GM12878 (cell line): ENCODE measurements around the gene ZNF407. TPM values are rescaled to one million over a fixed set of nuclear protein-coding genes. Genes with fewer than 3 reads are reported as not detected.

Source experiments
- ATAC-seq: fragments of 200-7000 bp; cut with Tn5 transposase; 3 replicates; pipeline ENCODE4 v1.9.1; 2020; ENCODE audit warnings: mild to moderate bottlenecking, moderate library complexity
- BruUV-seq: library from RNA; stranded (reverse); fragments of 400-500 nt; replicated peaks from 2 replicates; lab custom pipeline; 2021; lab: Mats Ljungman, UMichigan
- CTCF ChIA-PET: fragments of 300-600 bp; sonication (Branson Sonifier 250); formaldehyde crosslinking; extraction: SDS; loops from one replicate; lab custom pipeline; 2021; ENCODE audit warnings: inconsistent platforms; lab: Yijun Ruan, JAX
- POLR2A ChIA-PET: fragments of 350-600 bp; formaldehyde crosslinking; extraction: SDS; loops from one replicate; lab custom pipeline; 2021; ENCODE audit warnings: inconsistent platforms; lab: Charles Lee
- RAD21 ChIA-PET: fragments of 300-600 bp; sonication (Branson Sonifier 250); formaldehyde crosslinking; loops from one replicate; lab custom pipeline; 2023; ENCODE audit warnings: antibody characterized with exemption; ENCODE audit not compliant: unreplicated experiment; lab: Charles Lee
- SMC1A ChIA-PET: fragments of 300-600 bp; sonication (Branson Sonifier 250); formaldehyde crosslinking; loops from one replicate; lab custom pipeline; 2023; ENCODE audit not compliant: unreplicated experiment, uncharacterized antibody; lab: Charles Lee
- DNase-seq: peaks from one replicate; pipeline ENCODE4 v3.0.0-alpha.2; 2011; ENCODE audit warnings: low read depth, low spot score
- FAIRE-seq: peaks from 3 replicates; lab custom pipeline; 2011; peaks lifted over from hg19 to GRCh38; lab: Jason Lieb, UNC
- H2AFZ ChIP-seq: 2 replicates; pipeline ENCODE4 v1.6.0; 2011; ENCODE audit warnings: low read depth, low read length, control low read depth; ENCODE audit not compliant: control insufficient read depth
- H3K27ac ChIP-seq: 2 replicates; pipeline ENCODE4 v1.5.1; 2011; ENCODE audit warnings: control low read depth; ENCODE audit not compliant: control insufficient read depth, insufficient read depth
- H3K27me3 ChIP-seq, 2 experiments: replicated peaks in 1 of 2; 2 replicates each; pipeline versions ENCODE4 v1.6.0 to v1.6.1; 2011; ENCODE audit warnings: low read length in 1 of 2; ENCODE audit not compliant: control insufficient read depth in 2 of 2, insufficient read depth in 2 of 2
- H3K36me3 ChIP-seq, 2 experiments: 2 replicates each; pipeline ENCODE4 v1.5.1; 2011; ENCODE audit warnings: low read length in 1 of 2; ENCODE audit not compliant: control insufficient read depth in 2 of 2, insufficient read depth in 2 of 2
- H3K4me1 ChIP-seq: 2 replicates; pipeline ENCODE4 v1.6.1; 2011; ENCODE audit warnings: mild to moderate bottlenecking, low read length, moderate library complexity, mixed read lengths; ENCODE audit not compliant: control insufficient read depth, insufficient read depth
- H3K4me2 ChIP-seq: 2 replicates; pipeline ENCODE4 v1.6.0; 2011; ENCODE audit warnings: control low read depth; ENCODE audit not compliant: control insufficient read depth, insufficient read depth
- H3K4me3 ChIP-seq: fragments of 200-600 bp; sonication (generic); 2 replicates; pipeline ENCODE4 v1.5.1; 2016
- H3K79me2 ChIP-seq: 2 replicates; pipeline ENCODE4 v1.6.0; 2011; ENCODE audit warnings: low read length; ENCODE audit not compliant: control insufficient read depth, insufficient read depth
- H3K9ac ChIP-seq: 2 replicates; pipeline ENCODE4 v1.8.0; 2011; ENCODE audit warnings: low read length, control low read depth, mixed read lengths; ENCODE audit not compliant: control insufficient read depth, insufficient read depth
- H3K9me3 ChIP-seq: replicated peaks from 3 replicates; pipeline ENCODE4 v1.5.1; 2011; ENCODE audit warnings: mild to moderate bottlenecking, low read length; ENCODE audit not compliant: control insufficient read depth, insufficient read depth
- H4K20me1 ChIP-seq: 2 replicates; pipeline ENCODE4 v1.6.0; 2011; ENCODE audit not compliant: control insufficient read depth, insufficient read depth
- HSF1 ChIP-seq: fragments of 150-350 bp; IDR thresholded peaks from 2 replicates; pipeline ENCODE4 v1.6.1; 2014; ENCODE audit warnings: mild to moderate bottlenecking, low read depth, low read length
- JUND ChIP-seq: IDR thresholded peaks from 2 replicates; pipeline ENCODE4 v1.6.1; 2012; ENCODE audit warnings: low read depth, mild to moderate bottlenecking, low read length, improper control_type of control experiment, moderate library complexity
- PBX3 ChIP-seq: IDR thresholded peaks from 2 replicates; pipeline ENCODE4 v1.6.1; 2011; ENCODE audit warnings: mild to moderate bottlenecking, low read depth, low read length, moderate library complexity; ENCODE audit not compliant: insufficient replicate concordance
- RELB ChIP-seq: fragments of 450-650 bp; IDR thresholded peaks from 2 replicates; pipeline ENCODE4 v1.6.1; 2017; ENCODE audit warnings: low read depth, mild to moderate bottlenecking, moderate library complexity
- STAT1 ChIP-seq: fragments of 450-650 bp; conservative IDR thresholded peaks from 2 replicates; pipeline ENCODE4 v1.6.1; 2014; ENCODE audit warnings: antibody characterized with exemption, mild to moderate bottlenecking
- WGBS: methylation state at CpG from one replicate; pipeline ENCODE4 v1.1.6; 2016; ENCODE audit warnings: low lambda C conversion rate; ENCODE audit not compliant: insufficient replicate concordance, insufficient coverage; ENCODE audit errors: missing lambda C conversion rate; 5-methylcytosine and 5-hydroxymethylcytosine counted together
- in situ Hi-C: fragments of 300-500 bp; cut with MboI; formaldehyde crosslinking; loops from 9 replicates; pipeline ENCODE4 v1.14.3; 2018; ENCODE audit warnings: mixed read lengths
- intact Hi-C: fragments of 100-400 bp; cut with micrococcal nuclease; formaldehyde crosslinking; loops from one replicate; pipeline ENCODE4 v1.14.2; 2022; ENCODE audit not compliant: unreplicated experiment
- polyA plus RNA-seq, 11 experiments: library from polyadenylated mRNA; depleted of rRNA in 4 of 11; unstranded in 6 of 11; stranded (reverse) in 5 of 11; fragments of >200 nt; fragmentation: Nextera tagmentation in 4 of 11; fragmentation: Illumina TruSeq in 1 of 11; extraction: Ambion mirVana in 4 of 11; extraction: Trizol in 1 of 11; gene quantifications; 1 replicate in 1 of 11; 2 replicates in 10 of 11; pipeline versions ENCODE4 v1.2.1 to v1.2.3, GENCODE V29; 2011 to 2016; ENCODE audit warnings: inconsistent platforms in 2 of 11, missing spikeins in 2 of 11, low read depth in 1 of 11
- total RNA-seq, 4 experiments: library from RNA; depleted of rRNA in 3 of 4; stranded (reverse); fragments of >200 nt in 3 of 4; fragmentation: Illumina TruSeq in 1 of 4; extraction: Trizol in 1 of 4; gene quantifications; 2 replicates each; pipeline versions ENCODE4 v1.2.1 to v1.2.3, GENCODE V29; 2013 to 2021

ZNF407 gene
- total and polyA plus RNA-seq, 10 of the 15 experiments (the other 5 are each of a cell fraction or from before 2014, with no cell fraction given), result 0.69 to 11.6 (median 5.3) TPM

- H2AFZ ChIP-seq, result no peak overlapping the region
- POLR2A ChIA-PET, result no interaction called here
- BruUV-seq, result no TSS peak
- H3K4me2 ChIP-seq, result no peak overlapping the region
- no peaks in the 10 kb centered on the region for H3K9me3 ChIP-seq
- SMC1A ChIA-PET, result interaction anchor here (1.0 kb wide), 1 partner anchor 12 kb away, joined by 3 read pairs; no protein-coding TSS in a partner anchor
- no peak for ATAC-seq
- H3K4me3 ChIP-seq, result no peak overlapping the region
- in situ Hi-C loops, result no loop called here
- peaks cover 0 to 5% of the 10 kb centered on the region in 2 experiments; a peak in 1 of 4 replicates for H3K36me3 ChIP-seq
- FAIRE-seq, result no peak
- intact Hi-C loops, result no loop called here
- no peak for DNase-seq
- TF ChIP-seq PBX3, result no peak
- TF ChIP-seq JUND, result no peak
- no peak for TF ChIP-seq HSF1
- no peak for TF ChIP-seq STAT1
- no peak for TF ChIP-seq RELB
- H3K9ac ChIP-seq, result no peak overlapping the region
- no peaks in the 10 kb centered on the region for H3K4me1 ChIP-seq
- RAD21 ChIA-PET, result no interaction called here
- H4K20me1 ChIP-seq, result no peaks in the 10 kb centered on the region
- no peaks in the 10 kb centered on the region for H3K79me2 ChIP-seq
- 90% methylated on average over 16 of the region's 16 CpGs for WGBS
- no peaks in the 10 kb centered on the region for H3K27me3 ChIP-seq
- H3K27ac ChIP-seq, result no peak overlapping the region
- CTCF ChIA-PET, result interaction anchor here (1.1 kb wide), 1 partner anchor 25 kb away, joined by 3 read pairs; no protein-coding TSS in a partner anchor
Observed at GRCh38 chr18:75064513-75064905, 466.8 kb downstream of the ZNF407 start.
